Endodermal cell (in vitro differentiated cells): ENCODE results near the gene PPIE. TPM values are rescaled to one million over a fixed set of nuclear protein-coding genes. Genes with fewer than 3 reads are reported as not detected.

Experiments
- DNase-seq: peaks from one replicate; pipeline ENCODE4 v3.0.0-alpha.2; 2017
- H3K27ac ChIP-seq: 2 replicates; pipeline ENCODE4 v1.5.1; 2013; ENCODE audit warnings: mild to moderate bottlenecking, low read depth, low read length, moderate library complexity
- H3K27me3 ChIP-seq: 2 replicates; pipeline ENCODE4 v1.6.1; 2013; ENCODE audit warnings: mild to moderate bottlenecking, low read length, moderate library complexity; ENCODE audit not compliant: insufficient read depth, control insufficient read depth, poor library complexity, severe bottlenecking
- H3K36me3 ChIP-seq: 2 replicates; pipeline ENCODE4 v1.7.0; 2013; ENCODE audit warnings: mild to moderate bottlenecking, low read length, moderate library complexity; ENCODE audit not compliant: control insufficient read depth, insufficient read depth
- H3K4me1 ChIP-seq: one replicate; pipeline ENCODE4 v1.7.0; 2013; ENCODE audit warnings: low read length; ENCODE audit not compliant: control insufficient read depth, insufficient read depth
- H3K4me3 ChIP-seq: 2 replicates; pipeline ENCODE4 v1.5.1; 2013; ENCODE audit warnings: mild to moderate bottlenecking, low read length, moderate library complexity
- H3K9ac ChIP-seq: 2 replicates; pipeline ENCODE4 v1.6.1; 2013; ENCODE audit warnings: mild to moderate bottlenecking, low read length, moderate library complexity; ENCODE audit not compliant: poor library complexity, severe bottlenecking; ENCODE audit errors: extremely low read depth
- H3K9me3 ChIP-seq: 2 replicates; pipeline ENCODE4 v1.6.1; 2013; ENCODE audit warnings: mild to moderate bottlenecking, low read length, moderate library complexity; ENCODE audit not compliant: control insufficient read depth
- H3K27ac Mint-ChIP-seq: 2 replicates; pipeline ENCODE4 v1.8.0; 2020; ENCODE audit warnings: mixed read lengths
- H3K27me3 Mint-ChIP-seq: 2 replicates; pipeline ENCODE4 v1.8.0; 2021; ENCODE audit warnings: mild to moderate bottlenecking, mixed read lengths; ENCODE audit not compliant: insufficient read depth
- H3K36me3 Mint-ChIP-seq: 2 replicates; pipeline ENCODE4 v1.8.0; 2020; ENCODE audit warnings: low read depth, mixed read lengths
- H3K4me1 Mint-ChIP-seq: 2 replicates; pipeline ENCODE4 v1.8.0; 2020; ENCODE audit warnings: mixed read lengths
- H3K4me3 Mint-ChIP-seq: 2 replicates; pipeline ENCODE4 v1.8.0; 2020; ENCODE audit warnings: mild to moderate bottlenecking, moderate library complexity, mixed read lengths
- H3K9me3 Mint-ChIP-seq: 2 replicates; pipeline ENCODE4 v1.8.0; 2020; ENCODE audit warnings: mild to moderate bottlenecking, mixed read lengths
- CTCF ChIP-seq: fragments of 200-600 bp; sonication (generic); conservative IDR thresholded peaks from 2 replicates; pipeline ENCODE4 v1.5.0; 2021; ENCODE audit warnings: antibody characterized with exemption, mild to moderate bottlenecking
- WGBS, 2 experiments: methylation state at CpG; one replicate each; pipeline versions ENCODE4 v1.1.5 to v1.1.7; 2013; ENCODE audit warnings: missing lambda C conversion rate in 2 of 2, mixed read lengths in 1 of 2; ENCODE audit not compliant: insufficient coverage in 1 of 2, insufficient read length in 1 of 2; 5-methylcytosine and 5-hydroxymethylcytosine counted together
- total RNA-seq, 2 donors: library from RNA; stranded (reverse); fragmentation: NEBNext Ultra II Directional in 1 of 2; extraction: Animal tissue kit (Norgen Biotek cat#: 25700) in 1 of 2; gene quantifications; 2 replicates in 1 of 2; 3 replicates in 1 of 2; pipeline ENCODE4 v1.2.1, GENCODE V29; 2021

PPIE gene
- total RNA-seq, 2 donors from 2014 or later: 39.5 to 59.4 TPM

- DNase-seq: no peak
- 77% methylated on average over 3 of the region's 3 CpGs; no CpG with 5 or more reads in 1 of the 2 experiments for WGBS, 2 experiments
- peaks cover 3% of the 10 kb centered on the region for H3K4me1 ChIP-seq
- Mint-ChIP-seq H3K27me3 (peaks cover 98% of the 10 kb centered on the region), H3K36me3 (no peaks in the 10 kb centered on the region), H3K9me3 (no peaks in the 10 kb centered on the region), H3K4me1 (peaks cover 13% of the 10 kb centered on the region), H3K4me3 (peak overlapping the region; percentile 32), H3K27ac (peak overlapping the region; percentile 52)
- H3K9ac ChIP-seq: no peak overlapping the region
- H3K27ac ChIP-seq: no peak overlapping the region
- H3K36me3 ChIP-seq: no peaks in the 10 kb centered on the region
- H3K4me3 ChIP-seq: no peak overlapping the region
- H3K9me3 ChIP-seq: no peaks in the 10 kb centered on the region
- no peak for TF ChIP-seq CTCF
- peaks cover 87% of the 10 kb centered on the region for H3K27me3 ChIP-seq
These were observed 38.3 kb upstream of the PPIE start for GRCh38 chr1:39700348-39700747.

DNA sequence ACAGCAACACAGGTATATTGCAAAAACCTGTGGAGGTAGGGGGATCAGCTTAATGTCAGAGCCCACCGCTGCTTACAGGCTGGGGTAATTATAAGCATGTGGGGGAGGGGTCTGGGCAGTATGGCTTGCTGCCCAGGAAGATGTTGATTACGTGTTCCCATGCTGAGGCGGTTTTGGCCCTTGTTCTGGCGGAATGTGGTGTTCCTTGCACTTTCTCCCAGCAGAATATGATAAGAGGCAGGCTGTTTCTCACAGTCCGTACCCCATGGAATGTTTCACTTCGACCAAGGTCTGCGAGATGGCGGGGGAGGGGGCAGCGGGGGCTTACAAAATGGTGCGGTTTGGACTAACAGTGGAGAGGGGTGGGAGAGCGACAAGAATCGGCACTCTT lies 37.6 kb upstream of the PPIE start:
- Mint-ChIP-seq H3K9me3 (no peaks in the 10 kb centered on the region), H3K4me3 (peak overlapping the region; percentile 32), H3K27ac (peak overlapping the region; percentile 28), H3K36me3 (no peaks in the 10 kb centered on the region), H3K27me3 (peaks cover 98% of the 10 kb centered on the region), H3K4me1 (peaks cover 13% of the 10 kb centered on the region)
- Histone ChIP-seq H3K36me3 (no peaks in the 10 kb centered on the region), H3K4me1 (peaks cover 3% of the 10 kb centered on the region), H3K9ac (peak overlapping the region; percentile 23), H3K27me3 (peaks cover 87% of the 10 kb centered on the region), H3K4me3 (no peak overlapping the region), H3K9me3 (no peaks in the 10 kb centered on the region), H3K27ac (no peak overlapping the region)
- peak; percentile 80 for DNase-seq
- WGBS, 2 experiments: 21 to 30% methylated on average over 12 of the region's 12 CpGs
- no peak for TF ChIP-seq CTCF

GRCh38 chr1:39704757-39705156 lies 33.9 kb upstream of the PPIE start:
- 86% methylated on average over 1 of the region's 1 CpG; no CpG with 5 or more reads in 1 of the 2 experiments for WGBS, 2 experiments
- Histone ChIP-seq H3K9ac (no peak overlapping the region), H3K4me3 (no peak overlapping the region), H3K27ac (no peak overlapping the region), H3K36me3 (no peaks in the 10 kb centered on the region), H3K4me1 (peaks cover 3% of the 10 kb centered on the region), H3K27me3 (peaks cover 87% of the 10 kb centered on the region), H3K9me3 (no peaks in the 10 kb centered on the region)
- no peak for TF ChIP-seq CTCF
- Mint-ChIP-seq H3K9me3 (no peaks in the 10 kb centered on the region), H3K27ac (no peak overlapping the region), H3K27me3 (peaks cover 98% of the 10 kb centered on the region), H3K36me3 (no peaks in the 10 kb centered on the region), H3K4me3 (no peak overlapping the region), H3K4me1 (peaks cover 13% of the 10 kb centered on the region)
- DNase-seq: no peak
